GM18907 (cell line): ENCODE data around the gene PLCB2.
A peak's percentile ranks its signal among the peaks of the same experiment; 100 is the strongest.

ENCODE experiments used
- ATAC-seq: cut with Tn5 transposase; IDR thresholded peaks from one replicate; pipeline ENCODE4 v1.9.1; 2021; ENCODE audit warnings: mild to moderate bottlenecking, moderate library complexity; ENCODE audit not compliant: unreplicated experiment

Gene PLCB2

GRCh38 chr15:40340740-40341400 is 33.1 kb upstream of the PLCB2 start, which contains the start of gene CCDC9B:
Gene CCDC9B, minus strand, starts transcription at chr15:40340939. Its CDS starts 120 bp downstream, at chr15:40340819.
- no peak for ATAC-seq

DNA sequence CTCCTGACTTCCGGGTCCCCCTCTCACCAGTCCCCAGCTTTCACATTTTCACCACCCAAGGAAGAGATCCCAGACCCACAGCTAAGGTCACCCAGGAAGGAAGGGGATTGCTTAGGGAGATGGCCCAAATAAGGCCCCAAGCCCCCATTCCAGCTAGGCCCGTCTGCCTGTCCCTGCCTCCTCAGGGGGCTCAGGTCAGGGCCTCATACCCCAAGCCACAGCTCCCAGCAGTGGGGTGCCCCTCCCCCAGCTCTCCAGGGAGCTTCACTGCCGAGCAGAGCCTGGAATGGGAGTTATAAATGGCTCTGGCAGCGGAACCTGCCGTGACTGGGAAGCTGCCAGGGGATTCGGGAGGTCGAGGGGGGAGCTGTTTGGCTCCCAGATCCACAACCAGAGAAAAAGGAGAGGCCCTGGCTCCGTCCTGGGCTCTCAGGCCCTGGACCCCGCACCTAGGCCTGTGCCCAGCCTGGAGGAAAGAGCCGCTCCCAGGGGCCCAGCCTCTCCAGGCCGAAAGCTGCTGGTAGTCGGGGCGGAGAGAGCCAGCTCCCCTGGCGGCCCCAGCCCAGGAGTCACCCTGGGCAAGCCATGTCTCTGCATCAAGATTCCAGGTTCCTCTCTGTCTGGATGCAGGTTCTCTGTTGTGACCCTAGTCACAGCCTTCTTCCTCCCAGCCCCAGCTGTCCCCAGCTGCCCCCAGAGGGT is 32.5 kb upstream of the PLCB2 start:
- ATAC-seq, result no peak

- no peak for ATAC-seq
These were observed 31.8 kb upstream of the PLCB2 start for GRCh38 chr15:40339621-40339945.

GRCh38 chr15:40338921-40339620 is 31.3 kb upstream of the PLCB2 start:
- no peak for ATAC-seq

DNA sequence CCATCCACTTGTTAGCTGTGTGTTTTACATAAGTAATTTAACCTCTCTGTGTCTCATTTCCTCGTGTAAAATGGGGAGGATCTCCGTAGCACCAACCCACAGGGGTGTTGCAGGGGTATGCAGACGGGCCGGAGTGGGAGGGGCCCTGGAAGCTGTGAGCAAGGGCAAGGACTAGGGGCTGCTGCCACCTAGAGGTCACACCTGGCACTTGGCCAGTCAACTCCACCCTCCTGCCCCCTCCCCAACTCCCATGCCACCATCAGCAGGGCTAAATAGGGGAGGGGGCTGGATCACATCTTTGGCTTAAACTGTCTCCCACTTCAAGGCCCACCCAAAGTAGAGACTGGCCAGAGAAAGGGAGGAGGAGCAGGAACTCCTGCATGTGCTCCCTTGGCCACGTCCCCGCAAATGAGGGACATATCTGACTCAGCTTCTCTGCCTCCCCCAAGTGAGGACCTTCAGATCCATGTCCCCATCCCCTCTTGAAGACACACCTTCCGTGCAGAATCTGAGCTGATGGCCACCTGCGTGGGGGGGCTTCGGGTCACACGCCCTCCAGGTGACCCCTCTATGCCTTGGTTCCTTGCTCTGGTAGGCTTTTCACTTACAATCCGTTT is 30.4 kb upstream of the PLCB2 start:
- peak; percentile 61 for ATAC-seq

DNA sequence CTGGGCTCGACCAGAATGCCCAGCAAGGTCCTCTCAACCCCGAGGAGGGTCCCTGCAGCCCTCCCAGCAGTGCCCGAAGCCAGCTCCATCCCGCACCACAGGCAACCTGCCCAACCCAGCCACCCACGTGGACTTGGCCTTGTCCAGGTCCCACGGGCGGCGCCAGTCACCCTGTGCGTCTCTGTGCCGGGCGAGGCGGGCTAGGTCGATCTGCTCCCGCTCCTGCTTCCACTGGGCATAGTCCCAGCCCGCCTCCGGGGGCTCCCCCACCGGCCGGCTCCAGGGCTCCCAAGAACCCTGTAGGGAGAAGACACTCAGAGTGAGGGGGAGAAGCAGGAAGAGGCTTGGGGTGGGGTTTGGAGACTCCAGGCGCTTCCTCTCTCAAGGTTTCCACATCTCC is 29.9 kb upstream of the PLCB2 start:
- ATAC-seq, result no peak

GRCh38 chr15:40336744-40337122 is 29.0 kb upstream of the PLCB2 start:
- ATAC-seq, result no peak

GRCh38 chr15:40335938-40336743 is 28.4 kb upstream of the PLCB2 start:
- ATAC-seq, result no peak

GRCh38 chr15:40334941-40335795 is 27.4 kb upstream of the PLCB2 start:
- no peak for ATAC-seq

GRCh38 chr15:40334541-40334940 is 26.8 kb upstream of the PLCB2 start:
- ATAC-seq, result no peak

DNA sequence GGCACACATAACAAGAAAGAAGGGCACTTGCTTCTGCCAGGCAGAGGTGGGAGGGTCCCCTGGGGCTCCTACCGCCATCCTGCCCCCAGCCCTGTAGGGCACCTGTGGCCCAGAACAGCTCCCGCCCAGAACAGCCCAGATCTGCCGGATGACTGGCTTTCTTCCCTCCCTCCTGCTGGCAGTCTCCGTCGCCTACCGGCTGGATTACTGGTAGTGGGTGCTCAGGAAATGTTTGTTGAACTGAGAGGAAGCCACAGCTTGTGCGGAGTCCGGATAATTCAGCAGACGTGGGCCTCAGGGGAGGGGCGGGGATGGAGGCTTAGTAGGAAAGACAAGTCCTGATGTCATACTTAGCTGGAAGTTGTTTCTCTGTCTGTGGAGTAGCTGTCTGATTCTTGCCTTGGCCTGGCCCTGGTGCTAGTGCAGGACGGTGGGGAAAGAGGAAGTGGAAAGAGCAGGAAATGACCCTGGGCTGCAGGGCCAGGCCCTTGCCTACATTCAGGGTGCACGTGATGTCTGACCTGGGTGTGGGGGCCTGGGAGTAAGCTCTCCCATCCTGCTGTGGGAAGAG is 26.3 kb upstream of the PLCB2 start:
- ATAC-seq, result no peak

GRCh38 chr15:40332113-40332781 is 24.5 kb upstream of the PLCB2 start:
- no peak for ATAC-seq

DNA sequence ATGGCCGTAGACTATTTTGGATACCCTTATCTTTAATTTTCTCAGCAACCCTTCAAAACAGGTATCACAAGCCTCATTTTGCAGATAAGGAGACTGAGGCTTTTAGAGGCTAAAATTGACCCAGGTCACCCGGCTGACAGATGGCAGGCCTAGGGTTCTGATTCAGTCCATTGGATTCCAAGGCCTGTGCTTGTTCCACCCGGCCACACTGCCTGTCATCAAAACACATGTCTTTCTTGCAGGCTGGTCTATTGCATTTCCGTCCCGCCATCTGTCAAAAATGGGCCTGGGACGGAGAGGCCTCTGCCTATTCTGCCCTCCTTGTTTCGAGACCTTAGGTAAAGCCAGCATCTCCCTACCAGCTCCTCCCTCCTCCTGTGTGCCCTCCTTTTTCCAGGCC is 23.9 kb upstream of the PLCB2 start:
- no peak for ATAC-seq

- no peak for ATAC-seq
These were observed 23.3 kb upstream of the PLCB2 start for GRCh38 chr15:40331026-40331425.

DNA sequence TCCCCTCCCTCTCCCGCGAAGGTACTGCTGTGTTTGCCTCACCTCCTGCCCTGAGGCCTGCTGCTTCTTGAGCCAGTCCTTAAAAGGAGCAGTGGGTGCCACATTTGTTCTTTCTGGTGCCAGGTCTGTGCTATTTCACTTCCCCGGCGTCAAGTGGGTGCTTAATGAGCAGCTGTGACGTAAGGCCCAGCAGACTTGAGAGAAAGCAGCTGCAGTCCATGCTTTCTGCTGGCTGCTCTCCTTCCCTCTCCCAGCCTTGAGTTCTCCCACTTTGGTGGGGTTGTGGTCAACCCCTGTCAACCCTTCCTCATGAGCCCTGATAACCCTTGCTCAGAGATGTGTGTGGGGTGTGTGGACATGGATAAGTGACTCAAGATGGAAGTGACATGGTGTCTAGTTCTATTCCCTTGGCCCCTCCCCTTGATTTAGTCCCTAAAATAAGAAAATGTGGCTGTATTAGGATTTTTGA is 22.7 kb upstream of the PLCB2 start:
- no peak for ATAC-seq

DNA sequence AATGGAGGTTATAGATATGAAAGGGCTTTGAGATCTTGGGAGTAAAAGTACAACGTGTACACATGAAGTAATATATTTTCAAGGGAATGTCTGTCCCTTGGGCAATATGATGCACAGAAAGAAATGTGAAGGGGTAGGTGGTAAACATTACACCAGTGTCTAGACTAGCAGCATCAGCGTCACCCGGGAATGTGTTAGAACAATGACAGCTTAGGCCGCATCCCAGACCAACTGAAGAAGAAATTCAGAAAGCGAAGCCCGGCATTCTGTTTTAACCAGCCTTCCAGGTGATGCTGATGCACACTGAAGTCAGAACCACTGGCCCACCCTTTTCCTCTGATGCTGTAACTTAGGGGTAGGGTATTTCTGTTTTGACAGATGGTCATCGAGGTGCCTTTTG is 22.1 kb upstream of the PLCB2 start:
- ATAC-seq, result no peak

DNA sequence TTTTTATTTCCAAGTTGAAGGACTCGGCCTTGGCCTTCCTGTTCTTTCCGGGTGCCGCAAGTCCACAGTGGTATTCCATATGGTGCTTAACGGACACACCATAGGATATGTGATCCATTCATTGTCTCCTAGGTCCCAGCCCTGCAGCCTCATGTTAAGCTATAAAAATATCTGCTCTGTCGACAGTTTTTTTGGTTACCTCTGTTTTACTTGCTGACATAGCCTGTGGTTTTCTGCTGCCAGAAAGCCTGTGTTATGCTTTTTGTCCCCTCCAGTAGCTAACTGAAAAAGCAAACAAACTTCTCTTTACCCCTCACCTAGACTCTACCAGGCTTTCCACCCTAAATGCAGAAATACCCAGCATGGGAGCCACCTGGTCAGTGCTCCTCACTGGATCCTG is 21.0 kb upstream of the PLCB2 start:
- ATAC-seq, result no peak

DNA sequence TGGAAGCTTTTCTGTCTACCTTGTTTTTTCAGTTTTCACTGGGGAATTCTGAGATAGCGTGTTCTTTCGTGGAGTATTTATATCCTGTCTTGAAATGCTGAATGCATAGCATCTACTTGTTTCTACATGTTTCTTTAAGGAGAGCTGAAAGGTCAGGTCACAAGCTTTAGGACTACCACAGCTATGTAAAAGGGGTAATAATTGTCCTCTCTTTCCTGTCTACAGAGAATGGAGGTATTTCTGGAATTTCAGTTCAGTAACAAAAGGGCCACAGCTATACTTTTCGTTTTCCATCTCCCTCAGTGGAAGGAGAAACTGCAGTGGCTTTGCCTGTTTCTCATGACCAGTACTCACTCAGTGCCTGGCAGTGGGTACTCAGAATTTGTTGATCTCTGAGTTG is 20.4 kb upstream of the PLCB2 start:
- ATAC-seq, result no peak

DNA sequence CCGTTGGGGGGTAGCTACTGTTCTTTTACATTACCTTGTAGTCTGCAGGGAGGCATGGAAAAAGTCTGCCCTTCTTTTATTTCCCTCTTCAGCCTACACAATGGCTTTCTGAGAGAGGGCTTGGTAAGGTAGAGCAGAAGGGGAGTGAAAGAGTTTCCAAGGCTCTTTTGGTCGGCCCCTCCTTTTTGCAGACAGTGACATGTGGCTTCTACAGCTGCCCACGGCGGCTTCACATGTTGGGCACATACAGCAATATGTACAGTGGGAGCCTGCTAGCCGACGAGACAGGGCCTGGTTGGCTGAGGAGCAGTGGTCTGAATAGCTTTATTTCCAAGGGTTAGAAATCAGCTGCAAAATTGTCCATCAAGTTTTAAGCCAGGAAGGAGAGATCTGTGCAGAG is 19.7 kb upstream of the PLCB2 start:
- no peak for ATAC-seq
